ENCODE measurements around the gene NMNAT2.

The NMNAT2 gene

DNA sequence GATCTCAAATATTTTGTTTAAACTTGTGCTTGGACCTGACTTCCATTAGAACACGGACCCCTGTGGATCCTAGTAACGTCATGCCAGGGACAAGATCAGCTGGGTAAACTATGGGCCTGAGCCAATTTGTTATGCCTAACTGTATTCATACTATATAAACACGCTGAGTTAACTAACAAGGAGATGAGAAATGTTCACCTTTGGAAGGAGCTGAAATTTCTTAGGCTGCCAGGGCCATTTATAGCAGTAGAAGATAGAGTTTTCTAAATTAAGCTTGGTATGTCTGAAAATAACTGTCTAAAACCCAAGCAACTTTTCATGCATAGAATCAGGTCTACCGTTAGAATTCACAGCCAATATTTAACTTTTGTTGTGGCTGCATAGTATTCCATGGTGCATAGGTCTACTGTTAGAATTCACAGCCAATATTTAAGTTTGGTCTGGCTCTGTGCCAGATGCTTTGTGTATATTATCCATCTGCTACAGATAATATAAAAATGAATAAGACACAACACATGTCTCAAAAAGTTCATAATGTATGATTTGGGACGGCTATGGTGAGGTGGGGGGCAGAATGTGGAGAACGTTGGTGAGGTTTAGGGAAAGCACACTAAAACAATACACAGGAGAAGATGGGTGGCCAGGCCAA lies 61.5 kb downstream of the NMNAT2 start:
- DNase-seq (ENCODE audit: low read depth), result no peak
- no peak for TF ChIP-seq CTCF (IDR thresholded peaks at IDR 0.05; ENCODE audit: insufficient read depth, low read depth, low read length, missing control alignments)
- no peak overlapping the region for H3K4me3 ChIP-seq (ENCODE audit: low read length)

DNA sequence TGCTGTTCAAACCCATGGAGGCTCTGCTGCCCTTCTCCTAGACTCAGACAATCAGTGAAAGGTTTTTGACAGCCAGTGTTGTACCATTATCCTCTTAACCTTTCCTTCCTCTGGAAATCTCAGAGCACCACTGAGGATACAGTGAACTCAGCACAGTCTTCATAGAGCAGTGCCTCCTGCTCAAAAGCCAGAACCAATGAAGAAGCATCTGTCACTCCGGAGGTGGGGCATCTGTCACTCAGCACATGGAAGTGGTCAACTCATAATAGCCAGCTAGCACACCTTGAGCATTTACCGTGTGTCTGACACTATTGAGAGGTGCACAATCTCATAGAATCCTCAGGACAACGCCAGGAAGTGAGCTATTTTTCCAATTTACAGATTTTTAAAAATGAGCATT lies 62.4 kb downstream of the NMNAT2 start:
- DNase-seq (ENCODE audit: low read depth), result no peak
- no peak for TF ChIP-seq CTCF (IDR thresholded peaks at IDR 0.05; ENCODE audit: insufficient read depth, low read depth, low read length, missing control alignments)
- no peak overlapping the region for H3K4me3 ChIP-seq (ENCODE audit: low read length)

GRCh38 chr1:183355181-183355580 lies 63.0 kb downstream of the NMNAT2 start:
- no peak for DNase-seq (ENCODE audit: low read depth)
- TF ChIP-seq CTCF (IDR thresholded peaks at IDR 0.05; ENCODE audit: insufficient read depth, low read depth, low read length, missing control alignments), result no peak
- H3K4me3 ChIP-seq (ENCODE audit: low read length), result no peak overlapping the region

- H3K4me3 ChIP-seq (ENCODE audit: low read length), result no peak overlapping the region
- no peak for DNase-seq (ENCODE audit: low read depth)
- no peak for TF ChIP-seq CTCF (IDR thresholded peaks at IDR 0.05; ENCODE audit: insufficient read depth, low read depth, low read length, missing control alignments)
These were observed 64.6 kb downstream of the NMNAT2 start for GRCh38 chr1:183353597-183353996.

DNA sequence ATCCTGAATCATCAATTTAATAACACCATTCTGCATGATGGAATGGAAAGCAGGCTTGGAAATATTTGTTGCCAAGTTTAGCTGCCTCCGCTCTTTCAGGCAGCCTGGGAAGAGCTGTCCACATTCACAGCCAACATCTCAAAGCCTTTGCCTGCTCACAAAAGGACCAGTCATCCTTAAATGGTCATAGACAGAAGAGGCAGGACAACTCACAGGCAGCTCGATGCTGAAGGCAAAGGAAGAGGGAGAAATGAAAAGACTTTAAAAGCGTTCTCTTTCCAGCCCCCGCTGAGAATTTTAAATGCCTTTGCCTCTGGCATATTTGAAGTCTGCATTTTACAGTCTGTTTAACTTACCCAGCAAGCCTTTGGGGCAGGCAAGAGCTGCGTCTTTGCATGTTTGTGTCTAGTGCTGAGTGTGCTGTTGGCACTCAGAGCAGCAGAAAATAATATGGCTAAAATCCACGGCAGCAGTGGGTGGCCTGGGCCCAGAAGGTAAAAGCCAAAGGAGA lies 68.9 kb downstream of the NMNAT2 start:
- no peak overlapping the region for H3K4me3 ChIP-seq (ENCODE audit: low read length)
- peak; percentile 13 for DNase-seq (ENCODE audit: low read depth)
- no peak for TF ChIP-seq CTCF (IDR thresholded peaks at IDR 0.05; ENCODE audit: insufficient read depth, low read depth, low read length, missing control alignments)

- no peak for DNase-seq (ENCODE audit: low read depth)
- no peak for TF ChIP-seq CTCF (IDR thresholded peaks at IDR 0.05; ENCODE audit: insufficient read depth, low read depth, low read length, missing control alignments)
These were observed 71.9 kb downstream of the NMNAT2 start for GRCh38 chr1:183346276-183346732.

More at GRCh38 chr1:183346276-183346732, 71.9 kb downstream of the NMNAT2 start:
- H3K4me3 ChIP-seq (ENCODE audit: low read length), result no peak overlapping the region

Data from epithelial cell of esophagus (primary cell).